ENCODE results near the gene ACAP3. TPM values are rescaled to one million over a fixed set of nuclear protein-coding genes. Genes with fewer than 3 reads are reported as not detected.

The ACAP3 gene
- total RNA-seq, 4 donors from 2014 or later, result 18.4 to 31.9 (median 25.8) TPM

- no peaks in the 10 kb centered on the region for H3K9me3 ChIP-seq
- in situ Hi-C loops (cut with MboI; ENCODE audit: low sequenced_read_pairs in 4 of 4), result no loop called here
- no peak for DNase-seq
Observed at GRCh38 chr1:1285102-1285571, 22.6 kb downstream of the ACAP3 start.

GRCh38 chr1:1284221-1285101 is 23.3 kb downstream of the ACAP3 start:
- DNase-seq (no peak), ATAC-seq (no peak)
- peaks cover 0 to 6% of the 10 kb centered on the region in 2 donors for H3K4me1 ChIP-seq
- intact Hi-C loops (cut with DNase I; ENCODE audit: low total_unique reads), result no loop called here
- no peak for TF ChIP-seq POLR2A (IDR thresholded peaks at IDR 0.05)
- TF ChIP-seq, protein P1, sequence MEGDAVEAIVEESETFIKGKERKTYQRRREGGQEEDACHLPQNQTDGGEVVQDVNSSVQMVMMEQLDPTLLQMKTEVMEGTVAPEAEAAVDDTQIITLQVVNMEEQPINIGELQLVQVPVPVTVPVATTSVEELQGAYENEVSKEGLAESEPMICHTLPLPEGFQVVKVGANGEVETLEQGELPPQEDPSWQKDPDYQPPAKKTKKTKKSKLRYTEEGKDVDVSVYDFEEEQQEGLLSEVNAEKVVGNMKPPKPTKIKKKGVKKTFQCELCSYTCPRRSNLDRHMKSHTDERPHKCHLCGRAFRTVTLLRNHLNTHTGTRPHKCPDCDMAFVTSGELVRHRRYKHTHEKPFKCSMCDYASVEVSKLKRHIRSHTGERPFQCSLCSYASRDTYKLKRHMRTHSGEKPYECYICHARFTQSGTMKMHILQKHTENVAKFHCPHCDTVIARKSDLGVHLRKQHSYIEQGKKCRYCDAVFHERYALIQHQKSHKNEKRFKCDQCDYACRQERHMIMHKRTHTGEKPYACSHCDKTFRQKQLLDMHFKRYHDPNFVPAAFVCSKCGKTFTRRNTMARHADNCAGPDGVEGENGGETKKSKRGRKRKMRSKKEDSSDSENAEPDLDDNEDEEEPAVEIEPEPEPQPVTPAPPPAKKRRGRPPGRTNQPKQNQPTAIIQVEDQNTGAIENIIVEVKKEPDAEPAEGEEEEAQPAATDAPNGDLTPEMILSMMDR (IDR thresholded peaks at IDR 0.05 in 4 of 5, conservative IDR thresholded peaks at IDR 0.05 in 1 of 5), result no peak
- H3K4me3 ChIP-seq, result no peak overlapping the region
- no peak overlapping the region for H3K27ac ChIP-seq
- H3K36me3 ChIP-seq, result no peaks in the 10 kb centered on the region
- in situ Hi-C loops (cut with MboI; ENCODE audit: low sequenced_read_pairs in 4 of 4), result no loop called here
- H3K9me3 ChIP-seq, result no peaks in the 10 kb centered on the region
- H3K27me3 ChIP-seq, result peaks cover 15 to 34% (median 24%) of the 10 kb centered on the region in 3 donors

More at GRCh38 chr1:1285102-1285571, 22.6 kb downstream of the ACAP3 start:
- no peak for ATAC-seq
- Histone ChIP-seq H3K4me1 (peaks cover 0 to 6% of the 10 kb centered on the region in 2 donors), H3K27me3 (peaks cover 15 to 34% (median 24%) of the 10 kb centered on the region in 3 donors), H3K4me3 (no peak overlapping the region), H3K36me3 (no peaks in the 10 kb centered on the region), H3K27ac (no peak overlapping the region)
- TF ChIP-seq POLR2A (IDR thresholded peaks at IDR 0.05), result no peak
- TF ChIP-seq, protein P1 (IDR thresholded peaks at IDR 0.05 in 4 of 5, conservative IDR thresholded peaks at IDR 0.05 in 1 of 5), result no peak
- intact Hi-C loops (cut with DNase I; ENCODE audit: low total_unique reads), result no loop called here

DNA sequence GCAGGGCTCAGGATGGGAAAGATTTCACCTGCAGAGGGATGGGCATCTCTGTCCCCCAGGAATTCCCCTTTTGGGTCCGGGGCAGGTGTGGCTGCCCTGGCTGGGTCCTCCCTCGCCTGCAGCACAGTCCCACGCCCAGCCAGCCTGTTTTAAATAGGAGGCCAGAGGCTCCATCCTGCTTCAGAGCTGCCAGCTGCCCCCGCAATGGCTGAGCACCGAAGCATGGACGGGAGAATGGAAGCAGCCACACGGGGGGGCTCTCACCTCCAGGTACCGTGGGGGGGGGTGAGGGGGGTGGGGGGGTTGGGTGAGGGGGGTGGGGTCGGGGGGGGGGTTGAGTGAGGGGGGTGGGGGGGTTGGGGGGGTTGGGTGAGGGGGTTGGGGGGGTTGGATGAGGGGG is 23.9 kb downstream of the ACAP3 start:
- no peak overlapping the region for H3K4me3 ChIP-seq
- intact Hi-C loops (cut with DNase I; ENCODE audit: low total_unique reads) (no loop called here), in situ Hi-C loops (cut with MboI; ENCODE audit: low sequenced_read_pairs in 4 of 4) (no loop called here)
- H3K27me3 ChIP-seq, result peaks cover 15 to 34% (median 24%) of the 10 kb centered on the region in 3 donors
- H3K36me3 ChIP-seq, result no peaks in the 10 kb centered on the region
- no peak for ATAC-seq
- TF ChIP-seq, protein P1 (IDR thresholded peaks at IDR 0.05 in 4 of 5, conservative IDR thresholded peaks at IDR 0.05 in 1 of 5), result no peak
- no peak for TF ChIP-seq POLR2A (IDR thresholded peaks at IDR 0.05)
- peaks cover 0 to 6% of the 10 kb centered on the region in 2 donors for H3K4me1 ChIP-seq
- H3K9me3 ChIP-seq, result no peaks in the 10 kb centered on the region
- DNase-seq, result no peak
- H3K27ac ChIP-seq, result no peak overlapping the region

DNA sequence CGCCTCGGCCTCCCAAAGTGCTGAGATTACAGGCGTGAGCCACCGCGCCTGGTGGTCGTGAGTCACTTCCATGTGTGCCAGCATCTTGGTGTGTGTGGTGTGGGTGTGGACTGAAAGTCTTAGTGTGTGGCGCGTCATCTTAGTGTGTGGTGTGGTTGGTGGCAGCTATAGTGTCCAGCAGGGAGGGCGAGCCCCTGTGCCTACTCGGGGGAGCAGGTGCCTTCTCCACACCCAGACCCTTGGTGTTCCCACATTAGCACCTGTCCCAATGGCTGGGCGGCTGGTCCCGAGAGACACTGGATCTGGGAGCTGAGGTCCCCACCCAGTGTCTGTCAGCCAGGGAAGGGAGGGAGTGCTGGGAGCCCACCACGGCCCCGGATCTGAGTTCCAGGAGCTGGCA is 24.7 kb downstream of the ACAP3 start:
- no peak for ATAC-seq
- peaks cover 15 to 34% (median 24%) of the 10 kb centered on the region in 3 donors for H3K27me3 ChIP-seq
- H3K36me3 ChIP-seq, result no peaks in the 10 kb centered on the region
- no peak overlapping the region for H3K4me3 ChIP-seq
- DNase-seq, result no peak
- TF ChIP-seq POLR2A (IDR thresholded peaks at IDR 0.05), result no peak
- TF ChIP-seq, protein P1 (IDR thresholded peaks at IDR 0.05 in 4 of 5, conservative IDR thresholded peaks at IDR 0.05 in 1 of 5), result no peak
- H3K9me3 ChIP-seq, result no peaks in the 10 kb centered on the region
- intact Hi-C loops (cut with DNase I; ENCODE audit: low total_unique reads) (no loop called here), in situ Hi-C loops (cut with MboI; ENCODE audit: low sequenced_read_pairs in 4 of 4) (no loop called here)
- peaks cover 0 to 6% of the 10 kb centered on the region in 2 donors for H3K4me1 ChIP-seq
- no peak overlapping the region for H3K27ac ChIP-seq

Data from gastrocnemius medialis (tissue), 4 donors.